BLaER1 (cell line): ENCODE data around the gene ELOB.

Experiments used
- H3K27ac ChIP-seq: shearing (Covaris generic); formaldehyde crosslinking; 2 replicates; pipeline ENCODE4 v1.8.1; 2022
- H3K27me3 ChIP-seq: shearing (Covaris generic); formaldehyde crosslinking; 2 replicates; pipeline ENCODE4 v1.8.1; 2022
- H3K36me3 ChIP-seq: shearing (Covaris generic); formaldehyde crosslinking; 2 replicates; pipeline ENCODE4 v1.8.1; 2022
- H3K4me1 ChIP-seq: shearing (Covaris generic); formaldehyde crosslinking; 2 replicates; pipeline ENCODE4 v1.8.1; 2022
- H3K4me2 ChIP-seq: shearing (Covaris generic); formaldehyde crosslinking; 2 replicates; pipeline ENCODE4 v1.8.1; 2022
- H3K4me3 ChIP-seq: shearing (Covaris generic); formaldehyde crosslinking; 2 replicates; pipeline ENCODE4 v1.8.1; 2022
- H3K9ac ChIP-seq: shearing (Covaris generic); formaldehyde crosslinking; 2 replicates; pipeline ENCODE4 v1.8.1; 2022
- H3K9me3 ChIP-seq: shearing (Covaris generic); formaldehyde crosslinking; 2 replicates; pipeline ENCODE4 v1.8.1; 2022
- H4K20me1 ChIP-seq: shearing (Covaris generic); formaldehyde crosslinking; 2 replicates; pipeline ENCODE4 v1.8.1; 2022
- Cebpa-rat ChIP-seq: shearing (Covaris generic); IDR thresholded peaks from 2 replicates; pipeline ENCODE4 v1.8.1; 2022

Gene ELOB

DNA sequence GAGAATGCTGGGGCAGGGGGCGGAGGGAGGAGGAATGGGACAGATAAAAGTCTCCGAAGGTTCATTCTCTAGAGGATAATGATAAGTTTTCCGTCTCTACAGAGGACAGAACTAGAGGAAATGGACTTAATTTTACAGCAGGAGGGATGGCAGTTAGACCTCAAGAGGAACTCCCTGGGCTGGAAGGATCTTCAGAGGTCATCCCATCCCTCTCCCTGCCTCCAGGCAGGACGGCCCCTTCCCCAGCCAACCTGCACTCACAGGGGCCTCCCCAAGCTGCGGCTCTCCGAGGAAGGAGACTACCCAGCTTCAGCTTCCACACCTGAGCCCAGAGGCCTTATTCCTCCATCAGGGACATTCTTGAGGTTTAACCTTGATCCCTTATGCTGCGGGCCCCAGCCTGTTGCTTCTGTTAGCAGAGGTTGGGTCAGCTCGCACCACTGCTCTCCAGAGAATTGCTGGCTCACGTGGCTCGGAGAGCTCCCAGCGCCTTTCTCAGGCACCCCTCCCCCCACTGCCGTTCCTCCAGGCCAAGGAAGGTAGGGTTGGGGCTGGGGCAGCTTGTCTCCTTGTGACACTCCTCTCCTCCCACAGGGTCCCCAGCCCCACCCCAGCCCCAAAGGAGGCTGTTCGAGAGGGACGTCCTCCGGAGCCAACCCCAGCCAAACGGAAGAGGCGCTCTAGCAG lies 8.5 kb downstream of the ELOB start:
- TF ChIP-seq Cebpa-rat: no peak
- H3K4me2 ChIP-seq: peak overlapping the region; percentile 77

DNA sequence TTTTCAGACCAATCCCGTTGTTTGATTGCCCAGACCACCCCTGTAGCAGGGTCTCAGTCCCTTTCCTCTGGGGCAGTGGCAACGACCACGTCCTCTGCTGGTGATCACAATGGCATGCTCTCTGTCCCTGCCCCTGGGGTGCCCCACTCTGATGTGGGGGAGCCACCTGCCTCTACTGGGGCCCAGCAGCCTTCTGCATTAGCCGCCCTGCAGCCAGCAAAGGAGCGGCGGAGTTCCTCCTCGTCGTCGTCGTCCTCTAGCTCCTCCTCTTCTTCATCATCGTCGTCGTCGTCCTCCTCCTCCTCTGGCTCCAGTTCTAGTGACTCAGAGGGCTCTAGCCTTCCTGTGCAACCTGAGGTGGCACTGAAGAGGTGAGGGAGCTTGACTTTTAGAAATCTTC lies 9.2 kb downstream of the ELOB start:
- Histone ChIP-seq H3K4me2 (peak overlapping the region; percentile 77), H3K4me3 (no peak overlapping the region), H3K27ac (peak overlapping the region; percentile 53; the same call in 1 of the 2 replicates), H3K9ac (peak overlapping the region; percentile 63), H3K9me3 (no peaks in the 10 kb centered on the region), H3K36me3 (peaks cover 100% of the 10 kb centered on the region), H3K4me1 (peaks cover 44% of the 10 kb centered on the region), H3K27me3 (no peaks in the 10 kb centered on the region), H4K20me1 (peaks cover 100% of the 10 kb centered on the region)
- no peak for TF ChIP-seq Cebpa-rat

More for the DNA sequence above, 8.5 kb downstream of the ELOB start:
- Histone ChIP-seq H3K27ac (peak overlapping the region; percentile 53), H3K27me3 (no peaks in the 10 kb centered on the region), H3K36me3 (peaks cover 100% of the 10 kb centered on the region), H3K4me1 (peaks cover 44% of the 10 kb centered on the region), H3K4me3 (no peak overlapping the region), H3K9ac (peak overlapping the region; percentile 63), H3K9me3 (no peaks in the 10 kb centered on the region), H4K20me1 (peaks cover 100% of the 10 kb centered on the region)

- H3K4me2 ChIP-seq: peak overlapping the region; percentile 77
- H3K9me3 ChIP-seq: no peaks in the 10 kb centered on the region
- H4K20me1 ChIP-seq: peaks cover 100% of the 10 kb centered on the region
These were observed 9.8 kb downstream of the ELOB start for GRCh38 chr16:2767140-2767731.

DNA sequence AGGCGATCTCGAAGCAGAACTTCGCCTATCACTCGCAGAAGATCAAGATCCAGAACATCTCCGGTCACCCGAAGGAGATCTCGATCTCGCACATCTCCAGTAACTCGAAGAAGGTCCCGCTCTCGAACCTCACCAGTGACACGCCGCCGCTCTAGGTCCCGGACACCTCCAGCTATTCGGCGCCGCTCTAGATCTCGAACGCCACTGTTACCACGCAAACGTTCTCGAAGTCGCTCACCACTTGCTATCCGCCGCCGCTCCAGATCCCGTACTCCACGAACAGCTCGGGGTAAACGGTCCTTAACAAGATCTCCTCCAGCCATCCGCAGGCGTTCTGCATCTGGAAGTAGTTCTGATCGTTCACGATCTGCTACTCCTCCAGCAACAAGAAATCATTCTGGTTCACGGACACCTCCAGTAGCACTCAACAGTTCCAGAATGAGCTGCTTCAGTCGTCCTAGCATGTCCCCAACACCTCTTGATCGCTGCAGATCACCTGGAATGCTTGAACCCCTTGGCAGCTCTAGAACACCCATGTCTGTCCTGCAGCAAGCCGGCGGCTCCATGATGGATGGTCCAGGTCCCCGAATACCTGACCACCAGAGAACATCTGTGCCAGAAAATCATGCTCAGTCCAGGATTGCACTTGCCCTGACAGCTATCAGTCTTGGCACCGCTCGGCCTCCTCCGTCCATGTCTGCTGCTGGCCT lies 10.5 kb downstream of the ELOB start:
- Histone ChIP-seq H3K4me3 (no peak overlapping the region), H3K36me3 (peaks cover 100% of the 10 kb centered on the region), H3K9me3 (no peaks in the 10 kb centered on the region), H3K27me3 (peaks cover 3% of the 10 kb centered on the region; the same call in 1 of the 2 replicates), H3K9ac (peak overlapping the region; percentile 63; the same call in 1 of the 2 replicates), H3K27ac (no peak overlapping the region), H3K4me1 (peaks cover 44% of the 10 kb centered on the region), H3K4me2 (peak overlapping the region; percentile 77; the same call in 1 of the 2 replicates), H4K20me1 (peaks cover 100% of the 10 kb centered on the region)
- no peak for TF ChIP-seq Cebpa-rat

More at GRCh38 chr16:2767140-2767731, 9.8 kb downstream of the ELOB start:
- Histone ChIP-seq H3K4me3 (no peak overlapping the region), H3K27me3 (no peaks in the 10 kb centered on the region), H3K9ac (0 out of 2 replicates have a peak overlapping the region, but pooled peaks have one; percentile 63), H3K4me1 (peaks cover 44% of the 10 kb centered on the region), H3K36me3 (peaks cover 100% of the 10 kb centered on the region), H3K27ac (no peak overlapping the region)
- no peak for TF ChIP-seq Cebpa-rat

DNA sequence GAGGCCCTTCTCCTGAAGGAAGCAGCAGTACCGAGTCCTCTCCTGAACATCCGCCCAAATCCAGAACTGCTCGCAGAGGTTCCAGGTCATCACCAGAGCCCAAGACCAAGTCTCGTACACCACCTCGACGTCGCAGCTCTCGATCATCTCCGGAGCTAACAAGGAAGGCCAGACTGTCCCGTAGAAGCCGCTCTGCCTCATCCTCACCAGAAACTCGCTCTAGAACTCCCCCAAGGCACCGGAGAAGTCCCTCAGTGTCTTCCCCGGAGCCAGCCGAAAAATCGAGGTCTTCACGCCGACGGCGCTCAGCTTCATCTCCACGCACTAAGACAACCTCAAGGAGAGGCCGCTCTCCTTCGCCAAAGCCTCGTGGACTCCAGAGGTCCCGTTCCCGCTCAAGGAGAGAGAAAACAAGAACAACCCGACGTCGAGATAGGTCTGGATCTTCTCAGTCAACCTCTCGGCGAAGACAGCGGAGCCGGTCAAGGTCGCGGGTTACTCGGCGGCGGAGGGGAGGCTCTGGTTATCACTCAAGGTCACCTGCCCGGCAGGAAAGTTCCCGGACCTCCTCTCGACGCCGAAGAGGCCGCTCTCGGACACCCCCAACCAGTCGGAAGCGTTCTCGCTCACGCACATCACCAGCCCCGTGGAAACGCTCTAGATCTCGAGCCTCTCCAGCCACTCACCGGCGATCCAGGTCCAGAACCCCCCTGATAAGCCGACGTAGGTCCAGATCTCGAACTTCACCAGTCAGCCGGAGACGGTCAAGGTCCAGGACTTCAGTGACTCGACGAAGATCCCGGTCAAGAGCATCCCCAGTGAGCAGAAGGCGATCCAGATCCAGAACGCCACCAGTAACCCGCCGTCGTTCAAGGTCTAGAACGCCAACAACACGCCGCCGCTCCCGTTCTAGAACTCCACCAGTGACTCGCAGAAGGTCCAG lies 11.3 kb downstream of the ELOB start:
- Histone ChIP-seq H3K36me3 (peaks cover 100% of the 10 kb centered on the region), H3K4me3 (no peak overlapping the region), H3K4me2 (no peak overlapping the region), H3K4me1 (peaks cover 44% of the 10 kb centered on the region), H3K9me3 (no peaks in the 10 kb centered on the region), H3K27me3 (peaks cover 3% of the 10 kb centered on the region; the same call in 1 of the 2 replicates), H4K20me1 (peaks cover 100% of the 10 kb centered on the region), H3K27ac (no peak overlapping the region), H3K9ac (no peak overlapping the region)
- TF ChIP-seq Cebpa-rat: no peak

GRCh38 chr16:2764718-2765117 lies 12.4 kb downstream of the ELOB start:
- peaks cover 36% of the 10 kb centered on the region for H3K4me1 ChIP-seq
- H4K20me1 ChIP-seq: peaks cover 100% of the 10 kb centered on the region
- H3K9me3 ChIP-seq: no peaks in the 10 kb centered on the region
- TF ChIP-seq Cebpa-rat: no peak
- no peak overlapping the region for H3K4me3 ChIP-seq
- H3K9ac ChIP-seq: no peak overlapping the region
- peaks cover 3% of the 10 kb centered on the region; the same call in 1 of the 2 replicates for H3K27me3 ChIP-seq
- peaks cover 100% of the 10 kb centered on the region for H3K36me3 ChIP-seq
- H3K27ac ChIP-seq: no peak overlapping the region
- H3K4me2 ChIP-seq: no peak overlapping the region

DNA sequence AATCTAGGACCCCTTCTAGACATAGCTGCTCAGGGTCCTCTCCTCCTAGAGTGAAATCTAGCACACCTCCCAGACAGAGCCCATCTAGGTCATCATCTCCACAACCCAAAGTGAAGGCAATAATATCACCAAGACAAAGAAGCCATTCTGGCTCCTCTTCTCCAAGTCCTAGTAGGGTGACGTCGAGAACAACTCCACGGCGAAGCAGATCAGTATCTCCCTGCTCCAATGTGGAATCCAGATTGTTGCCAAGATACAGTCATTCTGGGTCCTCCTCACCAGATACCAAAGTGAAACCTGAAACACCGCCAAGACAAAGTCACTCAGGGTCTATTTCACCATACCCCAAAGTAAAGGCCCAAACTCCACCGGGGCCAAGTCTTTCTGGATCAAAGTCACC lies 13.9 kb downstream of the ELOB start:
- no peak for TF ChIP-seq Cebpa-rat
- Histone ChIP-seq H3K27ac (no peak overlapping the region), H4K20me1 (peaks cover 100% of the 10 kb centered on the region), H3K36me3 (peaks cover 100% of the 10 kb centered on the region), H3K4me1 (peaks cover 20% of the 10 kb centered on the region), H3K4me2 (no peak overlapping the region), H3K9me3 (no peaks in the 10 kb centered on the region), H3K4me3 (no peak overlapping the region), H3K27me3 (peaks cover 3% of the 10 kb centered on the region; the same call in 1 of the 2 replicates), H3K9ac (no peak overlapping the region)

- Histone ChIP-seq H4K20me1 (peaks cover 100% of the 10 kb centered on the region), H3K4me2 (no peak overlapping the region), H3K4me3 (no peak overlapping the region), H3K27me3 (peaks cover 3% of the 10 kb centered on the region; the same call in 1 of the 2 replicates), H3K27ac (no peak overlapping the region), H3K36me3 (peaks cover 100% of the 10 kb centered on the region), H3K9ac (no peak overlapping the region), H3K9me3 (no peaks in the 10 kb centered on the region), H3K4me1 (peaks cover 16% of the 10 kb centered on the region)
- TF ChIP-seq Cebpa-rat: no peak
These were observed 14.4 kb downstream of the ELOB start for GRCh38 chr16:2762711-2763110.
